ENCODE measurements around the gene IFI27.

DNA sequence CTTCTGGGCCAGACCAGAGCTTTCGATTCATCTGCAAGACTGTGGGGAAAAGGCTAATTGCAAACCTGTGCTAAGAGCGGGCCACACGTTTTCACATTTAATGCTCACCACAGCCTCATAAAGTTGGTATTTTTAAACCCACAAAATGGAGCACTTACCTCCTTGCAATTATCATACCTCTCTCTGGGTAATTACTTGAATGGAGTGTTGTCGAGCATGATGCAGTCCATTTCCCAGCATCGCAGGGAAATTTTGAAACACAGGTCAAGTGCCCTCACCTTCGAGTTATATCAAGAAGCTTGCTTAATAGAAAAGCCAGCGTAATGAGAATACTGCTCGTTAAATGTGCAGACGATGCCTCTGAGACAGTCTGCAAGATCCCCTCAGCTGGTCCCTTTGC is 27.7 kb downstream of the IFI27 start:
- TF ChIP-seq, protein P1, sequence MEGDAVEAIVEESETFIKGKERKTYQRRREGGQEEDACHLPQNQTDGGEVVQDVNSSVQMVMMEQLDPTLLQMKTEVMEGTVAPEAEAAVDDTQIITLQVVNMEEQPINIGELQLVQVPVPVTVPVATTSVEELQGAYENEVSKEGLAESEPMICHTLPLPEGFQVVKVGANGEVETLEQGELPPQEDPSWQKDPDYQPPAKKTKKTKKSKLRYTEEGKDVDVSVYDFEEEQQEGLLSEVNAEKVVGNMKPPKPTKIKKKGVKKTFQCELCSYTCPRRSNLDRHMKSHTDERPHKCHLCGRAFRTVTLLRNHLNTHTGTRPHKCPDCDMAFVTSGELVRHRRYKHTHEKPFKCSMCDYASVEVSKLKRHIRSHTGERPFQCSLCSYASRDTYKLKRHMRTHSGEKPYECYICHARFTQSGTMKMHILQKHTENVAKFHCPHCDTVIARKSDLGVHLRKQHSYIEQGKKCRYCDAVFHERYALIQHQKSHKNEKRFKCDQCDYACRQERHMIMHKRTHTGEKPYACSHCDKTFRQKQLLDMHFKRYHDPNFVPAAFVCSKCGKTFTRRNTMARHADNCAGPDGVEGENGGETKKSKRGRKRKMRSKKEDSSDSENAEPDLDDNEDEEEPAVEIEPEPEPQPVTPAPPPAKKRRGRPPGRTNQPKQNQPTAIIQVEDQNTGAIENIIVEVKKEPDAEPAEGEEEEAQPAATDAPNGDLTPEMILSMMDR (tag by site-specific recombination; IDR thresholded peaks at IDR 0.05) = no peak
- TF ChIP-seq EGR2 (tag by site-specific recombination; IDR thresholded peaks at IDR 0.05; ENCODE audit: low read depth) (no peak), ZNF324 (tag by site-specific recombination; IDR thresholded peaks at IDR 0.05) (no peak), ZNF311 (tag by site-specific recombination; IDR thresholded peaks at IDR 0.05; ENCODE audit: borderline replicate concordance) (no peak), ZNF433 (tag by site-specific recombination; IDR thresholded peaks at IDR 0.05; ENCODE audit: low read depth) (no peak), SETDB1 (IDR thresholded peaks at IDR 0.05; ENCODE audit: insufficient read length, low read length) (no peak), ZNF501 (tag by site-specific recombination; IDR thresholded peaks at IDR 0.05) (no peak), ZBTB8A (tag by site-specific recombination; IDR thresholded peaks at IDR 0.05) (no peak)
- TF ChIP-seq, protein P2, sequence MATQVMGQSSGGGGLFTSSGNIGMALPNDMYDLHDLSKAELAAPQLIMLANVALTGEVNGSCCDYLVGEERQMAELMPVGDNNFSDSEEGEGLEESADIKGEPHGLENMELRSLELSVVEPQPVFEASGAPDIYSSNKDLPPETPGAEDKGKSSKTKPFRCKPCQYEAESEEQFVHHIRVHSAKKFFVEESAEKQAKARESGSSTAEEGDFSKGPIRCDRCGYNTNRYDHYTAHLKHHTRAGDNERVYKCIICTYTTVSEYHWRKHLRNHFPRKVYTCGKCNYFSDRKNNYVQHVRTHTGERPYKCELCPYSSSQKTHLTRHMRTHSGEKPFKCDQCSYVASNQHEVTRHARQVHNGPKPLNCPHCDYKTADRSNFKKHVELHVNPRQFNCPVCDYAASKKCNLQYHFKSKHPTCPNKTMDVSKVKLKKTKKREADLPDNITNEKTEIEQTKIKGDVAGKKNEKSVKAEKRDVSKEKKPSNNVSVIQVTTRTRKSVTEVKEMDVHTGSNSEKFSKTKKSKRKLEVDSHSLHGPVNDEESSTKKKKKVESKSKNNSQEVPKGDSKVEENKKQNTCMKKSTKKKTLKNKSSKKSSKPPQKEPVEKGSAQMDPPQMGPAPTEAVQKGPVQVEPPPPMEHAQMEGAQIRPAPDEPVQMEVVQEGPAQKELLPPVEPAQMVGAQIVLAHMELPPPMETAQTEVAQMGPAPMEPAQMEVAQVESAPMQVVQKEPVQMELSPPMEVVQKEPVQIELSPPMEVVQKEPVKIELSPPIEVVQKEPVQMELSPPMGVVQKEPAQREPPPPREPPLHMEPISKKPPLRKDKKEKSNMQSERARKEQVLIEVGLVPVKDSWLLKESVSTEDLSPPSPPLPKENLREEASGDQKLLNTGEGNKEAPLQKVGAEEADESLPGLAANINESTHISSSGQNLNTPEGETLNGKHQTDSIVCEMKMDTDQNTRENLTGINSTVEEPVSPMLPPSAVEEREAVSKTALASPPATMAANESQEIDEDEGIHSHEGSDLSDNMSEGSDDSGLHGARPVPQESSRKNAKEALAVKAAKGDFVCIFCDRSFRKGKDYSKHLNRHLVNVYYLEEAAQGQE (tag by site-specific recombination; IDR thresholded peaks at IDR 0.05) = no peak

All from HEK293 (cell line).